ENCODE data around the gene R3HDML. TPM values are rescaled to one million over a fixed set of nuclear protein-coding genes. Genes with fewer than 3 reads are reported as not detected.

Gene R3HDML
- total and polyA plus RNA-seq, 2 of the 13 experiments (the other 11 are each of a cell fraction or from before 2014, with no cell fraction given): not detected

GRCh38 chr20:44388466-44389023 is 51.7 kb downstream of the R3HDML start (continued):
- TF ChIP-seq LRRFIP1 (CRISPR knock-in tag; conservative IDR thresholded peaks at IDR 0.05): no peak
- TF ChIP-seq ZNF414 (CRISPR knock-in tag; IDR thresholded peaks at IDR 0.05): no peak
- peak; percentile 87 for TF ChIP-seq ZNF563 (CRISPR knock-in tag; IDR thresholded peaks at IDR 0.05)
- TF ChIP-seq ZBTB49 (CRISPR knock-in tag; IDR thresholded peaks at IDR 0.05; ENCODE audit: borderline replicate concordance): no peak
- TF ChIP-seq HMGA1 (CRISPR knock-in tag; conservative IDR thresholded peaks at IDR 0.05): no peak
- TF ChIP-seq ZFP62 (CRISPR knock-in tag; IDR thresholded peaks at IDR 0.05): no peak
- no peak for TF ChIP-seq SALL2 (CRISPR knock-in tag; IDR thresholded peaks at IDR 0.05)
- 0 out of 2 replicates have a peak, but pooled peaks have one; percentile 64 for TF ChIP-seq PCBP1 (IDR thresholded peaks at IDR 0.05; ENCODE audit: borderline replicate concordance, low read depth, low read length)
- TF ChIP-seq SRSF4 (IDR thresholded peaks at IDR 0.05; ENCODE audit: low read depth, low read length, poor library complexity, severe bottlenecking): no peak
- TF ChIP-seq AFF4 (CRISPR knock-in tag; IDR thresholded peaks at IDR 0.05): no peak
- TF ChIP-seq PHB2 (IDR thresholded peaks at IDR 0.05; ENCODE audit: partially characterized antibody): no peak
- no peak for TF ChIP-seq ZNF616 (CRISPR knock-in tag; IDR thresholded peaks at IDR 0.05; ENCODE audit: low read depth)
- TF ChIP-seq ESRRA (CRISPR knock-in tag; IDR thresholded peaks at IDR 0.05; ENCODE audit: low read depth): no peak
- TF ChIP-seq CENPX (CRISPR knock-in tag; IDR thresholded peaks at IDR 0.05): no peak
- TF ChIP-seq GABPB1 (CRISPR knock-in tag; IDR thresholded peaks at IDR 0.05): peak; percentile 56; the same call in 1 of the 2 replicates
- no peak for TF ChIP-seq GPN1 (CRISPR knock-in tag; IDR thresholded peaks at IDR 0.05; ENCODE audit: borderline replicate concordance)
- TF ChIP-seq ZNF878 (CRISPR knock-in tag; IDR thresholded peaks at IDR 0.05): no peak
- peak; percentile 31; the same call in 1 of the 2 replicates for TF ChIP-seq GATAD2A (CRISPR knock-in tag; IDR thresholded peaks at IDR 0.05)
- no peak for TF ChIP-seq EHMT2 (IDR thresholded peaks at IDR 0.05; ENCODE audit: borderline replicate concordance, low read depth, low read length)

All from HepG2 (cell line).